UCSD-AML1 (cell line): ENCODE measurements around the gene BANK1.
A peak's percentile ranks its signal among the peaks of the same experiment; 100 is the strongest.

ENCODE experiments used
- DNase-seq: peaks from one replicate; lab custom pipeline; 2025; ENCODE audit not compliant: unreplicated experiment; lab: John Stamatoyannopoulos, UW

The BANK1 gene

DNA sequence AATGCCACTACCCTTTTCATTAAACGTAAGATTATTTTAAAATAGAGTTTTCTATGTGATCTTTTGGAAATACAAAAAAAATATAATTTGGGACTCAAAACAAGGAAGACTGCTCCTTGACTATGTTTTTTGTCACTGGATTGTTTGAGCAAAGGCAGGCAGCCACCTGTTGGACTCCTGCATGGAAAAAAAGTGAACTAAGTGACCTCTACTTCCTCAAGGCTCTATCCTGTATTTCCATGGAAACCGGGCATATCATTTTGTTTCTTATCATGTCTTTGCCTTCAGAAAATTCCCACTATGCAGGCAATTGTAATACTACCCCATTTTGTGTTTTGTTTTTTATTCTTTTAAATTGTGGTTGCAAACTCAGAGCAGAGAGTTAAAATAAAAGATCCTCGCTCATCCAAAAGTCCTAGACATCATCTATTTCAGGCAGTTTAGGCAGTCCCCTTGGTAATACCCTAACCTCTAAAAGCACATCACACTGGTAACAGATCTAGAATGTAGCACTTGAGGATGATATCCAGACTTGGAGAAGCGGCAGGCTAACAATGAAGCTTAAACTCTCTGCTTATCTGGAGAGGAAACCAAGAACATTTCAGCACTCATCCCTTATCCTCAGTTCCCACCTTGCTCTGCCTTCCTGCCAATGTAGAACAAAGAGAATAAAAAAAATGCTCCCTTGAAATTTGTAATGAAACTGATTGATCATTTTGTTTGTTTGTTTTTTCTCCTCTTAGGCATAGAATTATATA is 165.7 kb downstream of the BANK1 start:
- DNase-seq = no peak

DNA sequence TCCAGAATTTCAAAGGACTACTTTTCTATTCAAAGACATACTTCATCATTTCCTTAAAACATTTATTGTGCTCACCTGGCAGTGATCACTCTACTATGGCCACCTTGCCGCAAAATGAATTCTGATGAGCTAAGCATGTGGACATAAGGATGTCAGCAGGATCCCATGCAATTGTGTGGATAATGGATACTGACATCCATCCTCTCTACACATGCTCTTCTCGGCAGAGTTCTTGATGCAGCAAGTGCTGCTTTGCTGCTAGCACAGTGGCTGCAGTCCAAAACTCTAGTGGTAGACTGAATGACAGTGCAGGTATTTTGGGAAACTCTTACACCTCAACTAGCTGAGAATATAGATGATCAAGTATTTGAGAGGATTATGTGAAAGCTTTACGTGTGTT is 168.0 kb downstream of the BANK1 start:
- no peak for DNase-seq

DNA sequence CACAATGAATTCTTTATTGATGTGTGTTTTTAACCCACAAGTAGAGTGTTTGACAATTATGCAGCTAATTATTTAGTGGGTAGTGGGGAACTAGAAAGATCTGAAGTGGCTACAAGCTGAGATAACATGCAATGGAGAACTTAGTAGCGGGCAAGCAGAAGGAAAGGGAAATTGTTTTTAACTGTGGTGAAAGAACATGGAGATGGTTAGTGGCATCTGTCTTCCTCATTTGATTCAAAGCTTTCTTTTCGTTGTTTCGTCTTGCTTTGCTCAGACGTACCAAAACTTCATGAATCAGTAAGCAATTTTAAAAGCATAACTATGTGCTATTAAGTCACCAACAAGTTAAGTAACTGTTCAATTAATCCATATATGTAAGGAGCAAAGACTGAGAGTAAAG is 169.9 kb downstream of the BANK1 start:
- DNase-seq = no peak

DNA sequence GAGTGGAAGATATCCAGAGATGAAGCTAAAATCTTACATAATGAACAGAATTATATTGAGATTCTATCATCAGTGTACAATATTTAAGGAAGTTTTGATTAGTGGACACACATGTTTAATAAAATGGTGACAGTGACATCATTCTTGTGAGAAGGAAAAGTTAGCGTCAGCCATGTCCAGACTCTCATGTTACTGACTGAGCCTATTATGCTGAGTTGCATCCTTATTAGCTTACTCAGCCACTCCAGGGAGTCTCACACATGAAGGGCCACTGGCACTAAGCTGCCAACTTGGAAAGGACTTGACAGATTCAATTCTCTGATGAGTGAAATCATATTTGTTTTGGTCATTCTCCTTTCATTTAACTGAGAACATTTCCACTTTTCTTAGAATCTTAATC is 170.6 kb downstream of the BANK1 start:
- no peak for DNase-seq

- DNase-seq = no peak
Measured at GRCh38 chr4:101967697-101968346, 177.3 kb downstream of the BANK1 start.

GRCh38 chr4:101968364-101968763 is 177.8 kb downstream of the BANK1 start:
- no peak for DNase-seq

GRCh38 chr4:101969965-101970364 is 179.4 kb downstream of the BANK1 start:
- no peak for DNase-seq

- DNase-seq = no peak
Measured at GRCh38 chr4:101970547-101971155, 180.1 kb downstream of the BANK1 start.

GRCh38 chr4:101972791-101973190 is 182.3 kb downstream of the BANK1 start:
- DNase-seq = no peak

GRCh38 chr4:101973361-101973760 is 182.8 kb downstream of the BANK1 start:
- DNase-seq = no peak

DNA sequence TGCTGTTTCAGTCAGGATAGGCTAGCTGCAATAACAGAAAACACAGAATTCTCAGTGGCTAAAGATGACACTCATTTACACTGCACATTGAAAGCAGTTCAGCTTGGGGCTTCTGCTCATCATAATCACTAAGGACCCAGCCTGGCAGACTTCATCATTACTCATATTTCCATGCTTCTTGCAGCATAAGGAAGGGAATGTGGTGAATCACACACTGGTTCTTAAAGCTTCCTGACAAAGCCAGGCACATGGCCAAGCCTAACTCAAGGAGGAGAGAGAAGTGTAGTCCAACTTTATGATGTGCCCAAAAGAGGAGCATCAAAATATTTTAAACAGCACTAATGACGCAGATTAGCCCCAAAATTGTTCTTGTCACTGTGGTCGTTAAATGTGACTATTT is 186.5 kb downstream of the BANK1 start:
- no peak for DNase-seq

- DNase-seq = peak; percentile 46
Measured at GRCh38 chr4:101981756-101982155, 191.2 kb downstream of the BANK1 start.

GRCh38 chr4:101983835-101984234 is 193.3 kb downstream of the BANK1 start:
- DNase-seq = no peak

- no peak for DNase-seq
Measured at GRCh38 chr4:101987623-101988243, 197.2 kb downstream of the BANK1 start.

DNA sequence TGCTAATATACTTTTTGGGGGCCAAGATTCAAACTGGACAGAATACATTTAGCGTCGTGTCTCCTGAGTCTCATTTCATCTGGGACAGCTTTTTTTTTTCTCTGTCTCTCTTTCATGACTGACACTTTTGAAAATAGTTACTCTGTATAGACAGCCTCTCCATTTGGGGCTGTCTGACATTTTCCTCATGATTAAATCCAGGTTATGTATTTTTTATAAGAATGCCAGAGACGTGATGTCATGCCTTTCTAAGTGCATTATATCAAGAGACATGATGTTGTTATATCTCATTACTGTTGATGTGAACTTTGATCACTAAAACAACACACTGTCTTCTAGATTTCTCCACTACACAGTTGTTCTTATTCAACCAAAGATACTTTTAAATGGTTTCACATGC is 199.0 kb downstream of the BANK1 start:
- no peak for DNase-seq

GRCh38 chr4:101992446-101992845 is 201.9 kb downstream of the BANK1 start:
- DNase-seq = no peak

DNA sequence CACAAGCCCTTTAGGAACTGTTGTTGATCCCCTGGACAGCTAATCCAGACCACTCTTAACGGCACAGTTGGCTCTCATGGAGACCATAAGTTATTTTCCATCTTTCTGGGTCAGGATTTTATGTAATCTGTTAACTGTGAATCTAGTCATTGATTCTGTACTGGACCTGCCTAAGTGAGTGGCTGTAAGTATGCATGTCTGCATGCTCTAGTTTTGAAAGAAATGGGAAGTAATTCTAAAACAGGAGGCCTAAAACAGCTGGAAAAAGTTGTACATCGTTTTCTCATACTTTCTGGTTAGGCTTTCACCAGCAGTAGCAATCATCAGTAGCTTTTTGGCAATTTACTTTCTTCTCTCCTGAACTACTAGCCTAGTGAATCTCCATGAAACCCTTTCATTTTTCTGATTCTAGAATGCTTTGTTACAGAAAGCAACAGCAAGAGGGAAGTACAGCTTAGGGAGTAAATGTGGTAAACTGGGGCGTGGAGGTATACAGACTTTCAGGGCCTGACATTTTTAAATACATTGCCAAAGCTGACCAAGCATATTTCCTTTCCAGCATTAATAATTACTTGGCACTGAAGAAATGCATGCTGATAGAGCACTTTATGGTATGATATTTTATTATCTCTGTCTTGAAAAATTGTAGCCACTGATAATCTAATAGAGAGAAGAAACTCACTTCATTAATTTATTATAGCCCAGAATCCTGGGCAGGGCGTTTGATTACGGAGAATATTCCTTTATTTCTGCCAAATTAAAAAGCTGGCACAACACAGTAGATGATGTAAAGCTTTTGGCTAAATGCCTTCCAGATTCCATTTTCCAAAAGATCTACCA is 202.7 kb downstream of the BANK1 start:
- no peak for DNase-seq

DNA sequence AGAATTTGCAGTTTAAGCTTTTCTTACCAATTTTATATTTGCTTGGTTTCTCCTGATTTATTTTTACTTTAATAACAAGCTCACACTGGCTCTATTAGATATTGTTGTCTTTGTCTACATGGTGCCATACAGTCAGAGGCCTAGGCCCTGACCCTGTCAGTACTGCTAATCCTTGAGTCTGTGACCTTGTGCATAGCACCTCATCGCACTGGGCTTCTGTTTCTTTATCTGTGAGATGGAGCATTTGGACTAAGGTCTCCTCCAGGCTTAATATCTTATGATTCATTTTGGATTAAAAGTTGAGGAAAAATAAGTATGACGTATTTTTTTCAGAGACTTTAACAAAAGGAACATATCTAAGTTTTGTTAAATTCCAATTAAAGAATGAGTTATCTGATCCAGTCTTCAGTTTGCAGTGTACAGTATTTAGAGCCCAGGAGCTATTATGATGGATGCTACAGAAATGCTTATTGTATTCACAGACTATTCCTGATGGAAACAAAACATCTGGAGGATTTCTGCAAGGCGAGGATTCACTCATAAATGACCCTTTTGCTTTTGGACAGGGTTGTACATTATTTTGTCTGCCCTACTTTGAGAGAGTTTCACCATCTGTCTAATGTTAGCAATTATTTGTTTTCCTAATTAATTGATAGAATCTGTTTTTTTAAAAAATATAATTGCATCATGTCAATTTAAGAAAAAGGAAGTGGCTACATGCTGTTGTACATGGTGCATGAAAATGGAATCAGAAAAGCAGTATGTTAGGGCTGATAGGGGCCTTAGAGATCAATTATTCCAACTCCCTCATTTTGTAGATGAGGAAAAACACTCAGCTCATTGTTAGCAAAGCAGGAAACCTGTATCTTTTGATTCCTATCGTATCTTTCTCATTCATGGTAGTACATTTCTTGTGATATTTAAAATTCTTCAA is 203.6 kb downstream of the BANK1 start:
- DNase-seq = no peak

DNA sequence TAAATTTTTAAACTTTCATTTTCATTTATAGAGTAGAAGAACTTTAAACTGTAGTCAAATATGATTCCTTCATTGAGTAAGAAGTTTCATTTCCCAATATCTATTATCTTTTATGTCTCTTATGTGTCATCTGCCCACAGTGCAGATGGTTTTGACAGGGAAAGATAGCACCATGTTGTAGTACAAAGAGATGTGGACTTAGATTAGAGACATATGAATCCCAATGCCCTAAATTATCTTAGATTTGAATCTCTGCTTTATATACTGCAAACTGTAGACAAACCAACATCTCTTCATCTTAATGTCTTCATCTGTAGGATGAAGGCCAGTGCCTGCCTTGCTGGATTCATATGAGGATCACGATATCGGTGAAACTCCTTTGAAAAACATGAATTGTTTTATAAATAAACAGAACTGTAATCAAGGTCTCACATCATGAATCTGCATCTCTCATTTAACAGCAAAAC is 217.5 kb downstream of the BANK1 start:
- no peak for DNase-seq

DNA sequence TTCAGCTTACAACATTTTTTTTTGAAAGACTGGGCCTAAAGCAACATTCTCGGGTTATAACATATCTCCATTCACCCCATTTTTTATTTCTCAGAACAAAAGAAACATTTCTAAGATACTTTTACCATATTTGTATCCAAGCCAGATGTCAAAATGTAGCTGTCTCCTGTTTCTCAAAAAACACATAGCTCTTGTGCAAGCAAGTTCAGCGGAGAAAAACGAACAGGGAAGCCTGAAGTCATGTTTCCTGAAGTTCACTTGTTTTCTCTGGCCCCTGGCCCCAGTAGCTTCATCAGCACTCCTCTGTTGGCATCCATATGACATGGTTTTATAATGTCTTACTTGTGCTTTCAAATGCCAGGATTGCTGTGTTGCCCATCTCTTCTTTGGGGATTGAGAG is 218.2 kb downstream of the BANK1 start:
- DNase-seq = no peak
